SK-N-SH treated with all-trans-retinoic acid at 6 μM for 48 hours (cell line): ENCODE results near the gene HPS1.

Source experiments
- ATAC-seq: fragments of 200-7000 bp; cut with Tn5 transposase; 3 replicates; pipeline ENCODE4 v1.9.1; 2020; ENCODE audit warnings: mild to moderate bottlenecking, moderate library complexity
- ARNTL ChIP-seq: fragments of 450-650 bp; formaldehyde crosslinking; IDR thresholded peaks from 2 replicates; pipeline ENCODE4 v1.5.0; 2020; ENCODE audit warnings: low read depth, mild to moderate bottlenecking, moderate library complexity, borderline replicate concordance
- CSDC2 ChIP-seq: fragments of 250-450 bp; sonication (Bioruptor Pico); IDR thresholded peaks from 2 replicates; pipeline ENCODE4 v1.5.0; 2020; ENCODE audit warnings: mild to moderate bottlenecking, moderate library complexity
- ESRRG ChIP-seq: fragments of 250-450 bp; sonication (Bioruptor Pico); IDR thresholded peaks from 2 replicates; pipeline ENCODE4 v1.6.1; 2021; ENCODE audit warnings: mild to moderate bottlenecking
- GLIS3 ChIP-seq: fragments of 250-450 bp; sonication (Bioruptor Pico); IDR thresholded peaks from 2 replicates; pipeline ENCODE4 v1.5.0; 2020; ENCODE audit warnings: mild to moderate bottlenecking, moderate library complexity
- ISL1 ChIP-seq: fragments of 250-450 bp; sonication (Bioruptor Pico); IDR thresholded peaks from 2 replicates; pipeline ENCODE4 v2.1.2; 2022; ENCODE audit warnings: mild to moderate bottlenecking, moderate library complexity
- OSR1 ChIP-seq: fragments of 250-450 bp; sonication (Bioruptor Pico); IDR thresholded peaks from 2 replicates; pipeline ENCODE4 v1.8.0; 2022; ENCODE audit warnings: moderate library complexity, mild to moderate bottlenecking, inconsistent platforms
- PATZ1 ChIP-seq: fragments of 250-450 bp; sonication (Bioruptor Pico); IDR thresholded peaks from 2 replicates; pipeline ENCODE4 v1.8.0; 2020; ENCODE audit warnings: mild to moderate bottlenecking, moderate library complexity, borderline replicate concordance
- SNAI2 ChIP-seq: fragments of 250-450 bp; sonication (Bioruptor Pico); IDR thresholded peaks from 2 replicates; pipeline ENCODE4 v1.5.0; 2020; ENCODE audit warnings: mild to moderate bottlenecking, moderate library complexity
- TCF4 ChIP-seq: fragments of 250-450 bp; sonication (Bioruptor Pico); IDR thresholded peaks from 2 replicates; pipeline ENCODE4 v1.8.0; 2021; ENCODE audit warnings: mild to moderate bottlenecking, moderate library complexity, borderline replicate concordance
- TOX ChIP-seq: fragments of 250-450 bp; sonication (Bioruptor Pico); IDR thresholded peaks from 2 replicates; pipeline ENCODE4 v1.8.0; 2021; ENCODE audit warnings: mild to moderate bottlenecking, moderate library complexity, borderline replicate concordance
- TSHZ2 ChIP-seq: fragments of 250-450 bp; sonication (Bioruptor Pico); IDR thresholded peaks from 2 replicates; pipeline ENCODE4 v1.5.0; 2020; ENCODE audit warnings: mild to moderate bottlenecking, moderate library complexity
- ZC3H10 ChIP-seq: fragments of 250-450 bp; sonication (Bioruptor Pico); IDR thresholded peaks from 2 replicates; pipeline ENCODE4 v1.5.1; 2021; ENCODE audit warnings: mild to moderate bottlenecking, moderate library complexity
- ZFP3 ChIP-seq: fragments of 250-450 bp; sonication (Bioruptor Pico); IDR thresholded peaks from 2 replicates; pipeline ENCODE4 v1.5.0; 2020; ENCODE audit warnings: mild to moderate bottlenecking, moderate library complexity
- ZFP30 ChIP-seq: fragments of 450-650 bp; formaldehyde crosslinking; IDR thresholded peaks from 2 replicates; pipeline ENCODE4 v1.5.0; 2022; ENCODE audit warnings: mild to moderate bottlenecking, moderate library complexity
- ZNF565 ChIP-seq: fragments of 450-650 bp; formaldehyde crosslinking; conservative IDR thresholded peaks from 2 replicates; pipeline ENCODE4 v1.5.0; 2020; ENCODE audit warnings: low read depth, mild to moderate bottlenecking, moderate library complexity
- ZNF70 ChIP-seq: fragments of 450-650 bp; formaldehyde crosslinking; IDR thresholded peaks from 2 replicates; pipeline ENCODE4 v1.5.0; 2020; ENCODE audit warnings: mild to moderate bottlenecking, moderate library complexity
- ZNF8 ChIP-seq: fragments of 450-650 bp; formaldehyde crosslinking; IDR thresholded peaks from 2 replicates; pipeline ENCODE4 v1.5.0; 2020; ENCODE audit warnings: mild to moderate bottlenecking, moderate library complexity
- TF ChIP-seq, protein P1 (sequence below): fragments of 250-450 bp; sonication (Bioruptor Pico); IDR thresholded peaks from 2 replicates; pipeline ENCODE4 v1.5.1; 2020; ENCODE audit warnings: low read depth, mild to moderate bottlenecking, moderate library complexity
- TF ChIP-seq, protein P2 (sequence below): fragments of 250-450 bp; sonication (Bioruptor Pico); IDR thresholded peaks from 2 replicates; pipeline ENCODE4 v1.8.0; 2021; ENCODE audit warnings: low read depth, mild to moderate bottlenecking, moderate library complexity, borderline replicate concordance

The HPS1 gene

DNA sequence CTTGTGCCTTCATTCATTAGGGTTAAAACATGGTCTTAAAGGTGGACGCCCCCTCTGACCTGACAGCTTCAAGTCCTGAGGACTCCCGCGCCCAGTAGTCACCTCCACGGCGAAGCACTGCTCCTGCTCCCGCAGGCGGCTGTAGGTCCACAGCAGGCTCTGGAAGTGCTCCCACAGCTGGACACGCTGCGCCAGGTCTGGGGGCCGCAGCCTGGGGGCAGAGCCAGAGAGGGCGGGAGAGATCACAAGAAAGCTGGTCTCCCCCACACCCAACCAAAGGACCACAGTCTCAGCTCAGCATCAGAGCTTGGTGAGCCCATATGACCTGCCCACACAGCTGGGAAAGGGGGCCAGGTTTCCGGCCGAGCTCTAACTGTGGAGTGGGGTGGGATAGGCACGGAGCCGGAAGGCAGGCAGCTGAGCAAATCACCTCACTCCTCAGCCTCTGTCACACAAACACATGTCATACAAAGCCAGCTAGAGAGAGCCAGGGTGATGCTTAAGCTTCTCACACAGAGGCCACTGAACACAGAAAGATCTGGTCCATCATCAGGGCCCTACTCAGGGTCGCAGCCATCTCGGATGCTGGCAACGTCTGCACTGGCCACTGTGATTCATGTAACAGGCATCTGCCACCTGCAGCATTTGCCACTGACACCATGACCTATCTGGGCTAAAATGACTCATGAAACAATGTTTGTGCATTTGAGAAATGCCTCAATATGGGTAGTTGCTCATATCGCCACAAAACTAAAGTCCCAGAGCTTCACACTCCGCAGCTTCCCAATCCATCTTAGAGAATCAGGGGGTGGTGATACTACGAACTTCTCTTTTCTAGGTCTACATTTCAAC is 12.6 kb downstream of the HPS1 start:
- ATAC-seq = no peak
- TF ChIP-seq PATZ1 (CRISPR knock-in tag) = no peak
- TF ChIP-seq SNAI2 = no peak
- TF ChIP-seq TSHZ2 (CRISPR knock-in tag) = no peak
- TF ChIP-seq ISL1 (CRISPR knock-in tag) = no peak
- no peak for TF ChIP-seq ARNTL (CRISPR knock-in tag)
- TF ChIP-seq ESRRG (CRISPR knock-in tag) = no peak
- no peak for TF ChIP-seq ZFP3 (CRISPR knock-in tag)
- TF ChIP-seq ZNF70 = no peak
- no peak for TF ChIP-seq ZFP30 (CRISPR knock-in tag)
- TF ChIP-seq CSDC2 = no peak
- TF ChIP-seq, all 23 proteins: peak for 0

GRCh38 chr10:98433371-98433770 is 13.4 kb downstream of the HPS1 start:
- TF ChIP-seq ZFP3 (CRISPR knock-in tag) (no peak), OSR1 (no peak), TCF4 (CRISPR knock-in tag) (no peak)
- TF ChIP-seq, protein P1, sequence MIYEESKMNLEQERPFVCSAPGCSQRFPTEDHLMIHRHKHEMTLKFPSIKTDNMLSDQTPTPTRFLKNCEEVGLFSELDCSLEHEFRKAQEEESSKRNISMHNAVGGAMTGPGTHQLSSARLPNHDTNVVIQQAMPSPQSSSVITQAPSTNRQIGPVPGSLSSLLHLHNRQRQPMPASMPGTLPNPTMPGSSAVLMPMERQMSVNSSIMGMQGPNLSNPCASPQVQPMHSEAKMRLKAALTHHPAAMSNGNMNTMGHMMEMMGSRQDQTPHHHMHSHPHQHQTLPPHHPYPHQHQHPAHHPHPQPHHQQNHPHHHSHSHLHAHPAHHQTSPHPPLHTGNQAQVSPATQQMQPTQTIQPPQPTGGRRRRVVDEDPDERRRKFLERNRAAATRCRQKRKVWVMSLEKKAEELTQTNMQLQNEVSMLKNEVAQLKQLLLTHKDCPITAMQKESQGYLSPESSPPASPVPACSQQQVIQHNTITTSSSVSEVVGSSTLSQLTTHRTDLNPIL (CRISPR knock-in tag) = no peak
- ATAC-seq = no peak

DNA sequence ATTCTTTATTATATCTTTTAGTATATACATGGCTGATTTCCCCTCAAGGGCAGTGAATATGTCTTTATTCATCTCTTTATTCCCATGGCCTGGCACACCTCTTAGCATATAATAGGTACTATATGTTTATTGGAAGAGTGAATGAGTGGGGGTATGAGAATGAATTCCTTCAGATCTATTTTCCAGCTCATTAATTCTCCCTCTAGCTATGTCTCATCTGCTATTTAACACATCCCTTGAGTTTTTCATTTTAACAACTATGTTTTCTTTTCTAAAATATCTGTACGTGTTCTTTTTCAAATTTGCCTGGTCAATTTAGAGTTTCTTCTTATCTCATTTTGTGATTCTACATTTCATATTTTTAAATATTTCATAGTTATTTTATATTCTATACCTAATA is 14.4 kb downstream of the HPS1 start:
- ATAC-seq = no peak

GRCh38 chr10:98431016-98431415 is 15.7 kb downstream of the HPS1 start:
- ATAC-seq = no peak
- TF ChIP-seq ZC3H10 (CRISPR knock-in tag) (no peak), SNAI2 (no peak), ZNF8 (CRISPR knock-in tag) (no peak), TOX (CRISPR knock-in tag) (no peak), ZNF565 (no peak), ZFP3 (CRISPR knock-in tag) (no peak), TCF4 (CRISPR knock-in tag) (no peak), OSR1 (no peak), ISL1 (CRISPR knock-in tag) (no peak), ARNTL (CRISPR knock-in tag) (no peak)
- TF ChIP-seq, protein P2, sequence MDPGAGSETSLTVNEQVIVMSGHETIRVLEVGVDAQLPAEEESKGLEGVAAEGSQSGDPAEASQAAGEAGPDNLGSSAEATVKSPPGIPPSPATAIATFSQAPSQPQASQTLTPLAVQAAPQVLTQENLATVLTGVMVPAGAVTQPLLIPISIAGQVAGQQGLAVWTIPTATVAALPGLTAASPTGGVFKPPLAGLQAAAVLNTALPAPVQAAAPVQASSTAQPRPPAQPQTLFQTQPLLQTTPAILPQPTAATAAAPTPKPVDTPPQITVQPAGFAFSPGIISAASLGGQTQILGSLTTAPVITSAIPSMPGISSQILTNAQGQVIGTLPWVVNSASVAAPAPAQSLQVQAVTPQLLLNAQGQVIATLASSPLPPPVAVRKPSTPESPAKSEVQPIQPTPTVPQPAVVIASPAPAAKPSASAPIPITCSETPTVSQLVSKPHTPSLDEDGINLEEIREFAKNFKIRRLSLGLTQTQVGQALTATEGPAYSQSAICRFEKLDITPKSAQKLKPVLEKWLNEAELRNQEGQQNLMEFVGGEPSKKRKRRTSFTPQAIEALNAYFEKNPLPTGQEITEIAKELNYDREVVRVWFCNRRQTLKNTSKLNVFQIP (CRISPR knock-in tag) = no peak
- TF ChIP-seq, protein P1 (CRISPR knock-in tag) = no peak

More for the DNA sequence above, 14.4 kb downstream of the HPS1 start:
- no peak for TF ChIP-seq ZFP3 (CRISPR knock-in tag)
- TF ChIP-seq OSR1 = no peak
- TF ChIP-seq GLIS3 (CRISPR knock-in tag) = no peak
- TF ChIP-seq ZFP30 (CRISPR knock-in tag) = no peak
- TF ChIP-seq SNAI2 = no peak
- no peak for TF ChIP-seq PATZ1 (CRISPR knock-in tag)
- no peak for TF ChIP-seq ZC3H10 (CRISPR knock-in tag)
- no peak for TF ChIP-seq TOX (CRISPR knock-in tag)
